Astrocyte (in vitro differentiated cells and primary cell): ENCODE data around the gene RASAL1. TPM values are rescaled to one million over a fixed set of nuclear protein-coding genes. Genes with fewer than 3 reads are reported as not detected.

Experiments
- DNase-seq: peaks from one replicate; pipeline ENCODE4 v3.0.0-alpha.2; 2010; ENCODE audit warnings: low read depth
- FAIRE-seq: peaks from 2 replicates; lab custom pipeline; 2011; peaks lifted over from hg19 to GRCh38; lab: Jason Lieb, UNC
- H2AFZ ChIP-seq: 2 replicates; pipeline ENCODE4 v1.6.0; 2012; ENCODE audit warnings: low read depth, low read length, inconsistent platforms
- H3K27ac ChIP-seq: 2 replicates; pipeline ENCODE4 v1.5.1; 2011; ENCODE audit warnings: low read depth, low read length, inconsistent platforms
- H3K27me3 ChIP-seq: 2 replicates; pipeline ENCODE4 v1.6.0; 2011; ENCODE audit warnings: low read length, inconsistent platforms; ENCODE audit not compliant: insufficient read depth
- H3K36me3 ChIP-seq: 2 replicates; pipeline ENCODE4 v1.5.1; 2011; ENCODE audit warnings: low read length, inconsistent platforms; ENCODE audit not compliant: insufficient read depth
- H3K4me1 ChIP-seq: 2 replicates; pipeline ENCODE4 v1.5.1; 2011; ENCODE audit warnings: low read length, inconsistent platforms; ENCODE audit not compliant: insufficient read depth
- H3K4me2 ChIP-seq: 2 replicates; pipeline ENCODE4 v1.6.0; 2012; ENCODE audit warnings: low read length, inconsistent platforms
- H3K4me3 ChIP-seq: 2 replicates; pipeline ENCODE4 v1.5.1; 2011; ENCODE audit warnings: low read depth, mild to moderate bottlenecking, low read length, inconsistent platforms; ENCODE audit not compliant: insufficient read depth
- H3K79me2 ChIP-seq: 2 replicates; pipeline ENCODE4 v1.6.0; 2012; ENCODE audit warnings: mild to moderate bottlenecking, low read length, inconsistent platforms; ENCODE audit not compliant: insufficient read depth
- H3K9ac ChIP-seq: 2 replicates; pipeline ENCODE4 v1.6.0; 2012; ENCODE audit warnings: mild to moderate bottlenecking, low read length, inconsistent platforms
- H3K9me3 ChIP-seq: 2 replicates; pipeline ENCODE4 v1.5.1; 2012; ENCODE audit warnings: low read depth, mild to moderate bottlenecking, low read length, inconsistent platforms; ENCODE audit not compliant: insufficient read depth
- H4K20me1 ChIP-seq: 2 replicates; pipeline ENCODE4 v1.6.0; 2012; ENCODE audit warnings: low read length, inconsistent platforms; ENCODE audit not compliant: insufficient read depth
- H3K27ac Mint-ChIP-seq: one replicate; pipeline ENCODE4 v1.8.0; 2021; ENCODE audit warnings: mild to moderate bottlenecking, mixed read lengths; ENCODE audit not compliant: unreplicated experiment
- H3K27me3 Mint-ChIP-seq: one replicate; pipeline ENCODE4 v1.8.0; 2021; ENCODE audit warnings: low read depth, mixed read lengths; ENCODE audit not compliant: unreplicated experiment
- H3K36me3 Mint-ChIP-seq: one replicate; pipeline ENCODE4 v1.8.0; 2021; ENCODE audit warnings: low read depth, mixed read lengths; ENCODE audit not compliant: unreplicated experiment
- H3K4me1 Mint-ChIP-seq: one replicate; pipeline ENCODE4 v1.8.0; 2021; ENCODE audit warnings: low read depth, mixed read lengths; ENCODE audit not compliant: unreplicated experiment
- H3K4me3 Mint-ChIP-seq: one replicate; pipeline ENCODE4 v1.8.0; 2021; ENCODE audit warnings: mild to moderate bottlenecking, moderate library complexity, mixed read lengths; ENCODE audit not compliant: unreplicated experiment
- H3K9me3 Mint-ChIP-seq: one replicate; pipeline ENCODE4 v1.8.0; 2021; ENCODE audit warnings: mild to moderate bottlenecking, mixed read lengths; ENCODE audit not compliant: unreplicated experiment
- CTCF ChIP-seq: IDR thresholded peaks from 2 replicates; pipeline ENCODE4 v1.5.1; 2011; ENCODE audit warnings: low read depth, mild to moderate bottlenecking, inconsistent platforms, low read length, moderate library complexity; ENCODE audit not compliant: insufficient read depth
- EZH2 ChIP-seq: IDR thresholded peaks from 2 replicates; pipeline ENCODE4 v1.6.1; 2012; ENCODE audit warnings: mild to moderate bottlenecking, low read length, inconsistent platforms; ENCODE audit not compliant: insufficient read depth
- total RNA-seq: library from RNA; stranded (reverse); gene quantifications from 2 replicates; pipeline ENCODE4 v1.2.1, GENCODE V29; 2021

Gene RASAL1
- total RNA-seq, 1 donor from 2014 or later = 0.48 TPM

GRCh38 chr12:113133036-113133435, 2.5 kb downstream of the RASAL1 start:
- no peak for TF ChIP-seq EZH2
- TF ChIP-seq CTCF = no peak
- Mint-ChIP-seq H3K27ac (no peak overlapping the region), H3K4me3 (no peak overlapping the region), H3K36me3 (peaks cover 2% of the 10 kb centered on the region), H3K27me3 (peaks cover 67% of the 10 kb centered on the region), H3K4me1 (no peaks in the 10 kb centered on the region), H3K9me3 (peaks cover 3% of the 10 kb centered on the region)
- no peaks in the 10 kb centered on the region for H3K79me2 ChIP-seq
- FAIRE-seq (no peak), DNase-seq (no peak)
- H3K4me3 ChIP-seq = no peak overlapping the region
- H3K36me3 ChIP-seq = no peaks in the 10 kb centered on the region
- H2AFZ ChIP-seq = no peak overlapping the region
- no peaks in the 10 kb centered on the region for H4K20me1 ChIP-seq
- peaks cover 15% of the 10 kb centered on the region for H3K27me3 ChIP-seq
- H3K9me3 ChIP-seq = no peaks in the 10 kb centered on the region
- H3K27ac ChIP-seq = no peak overlapping the region
- peaks cover 4% of the 10 kb centered on the region for H3K4me1 ChIP-seq
- H3K9ac ChIP-seq = no peak overlapping the region
- no peak overlapping the region for H3K4me2 ChIP-seq

GRCh38 chr12:113131556-113131955, 4.0 kb downstream of the RASAL1 start:
- Mint-ChIP-seq H3K4me1 (no peaks in the 10 kb centered on the region), H3K27ac (no peak overlapping the region)
- no peak for FAIRE-seq

More at GRCh38 chr12:113131556-113131955, 4.0 kb downstream of the RASAL1 start:
- H4K20me1 ChIP-seq = no peaks in the 10 kb centered on the region
- DNase-seq = no peak
- peaks cover 4% of the 10 kb centered on the region for H3K4me1 ChIP-seq
- no peaks in the 10 kb centered on the region for H3K36me3 ChIP-seq
- H3K4me3 Mint-ChIP-seq = no peak overlapping the region
- H3K36me3 Mint-ChIP-seq = peaks cover 2% of the 10 kb centered on the region
- H3K4me3 ChIP-seq = no peak overlapping the region
- no peak overlapping the region for H3K4me2 ChIP-seq
- H2AFZ ChIP-seq = no peak overlapping the region
- peaks cover 59% of the 10 kb centered on the region for H3K27me3 Mint-ChIP-seq
- peaks cover 12% of the 10 kb centered on the region for H3K27me3 ChIP-seq
- peaks cover 3% of the 10 kb centered on the region for H3K9me3 Mint-ChIP-seq
- H3K79me2 ChIP-seq = no peaks in the 10 kb centered on the region
- no peaks in the 10 kb centered on the region for H3K9me3 ChIP-seq
- no peak overlapping the region for H3K27ac ChIP-seq
- no peak for TF ChIP-seq CTCF
- no peak for TF ChIP-seq EZH2
- H3K9ac ChIP-seq = no peak overlapping the region
